DND-41 (cell line): Measurements from ENCODE around the gene ATP1A2.

ENCODE experiments used
- ATAC-seq: fragments of 200-7000 bp; cut with Tn5 transposase; 3 replicates; pipeline ENCODE4 v1.9.1; 2021; ENCODE audit warnings: low read depth; ENCODE audit not compliant: insufficient read depth
- DNase-seq: peaks from one replicate; pipeline ENCODE4 v3.0.0-alpha.2; 2020
- H2AFZ ChIP-seq: 2 replicates; pipeline ENCODE4 v1.6.0; 2012; ENCODE audit warnings: low read depth, low read length
- H3K27ac ChIP-seq: 2 replicates; pipeline ENCODE4 v1.5.1; 2012; ENCODE audit warnings: low read length, inconsistent platforms
- H3K27me3 ChIP-seq: fragments of 200-600 bp; sonication (generic); 2 replicates; pipeline ENCODE4 v1.6.0; 2012; ENCODE audit warnings: low read length, mild to moderate bottlenecking, inconsistent platforms; ENCODE audit not compliant: insufficient read depth, poor library complexity
- H3K36me3 ChIP-seq: 2 replicates; pipeline ENCODE4 v1.5.1; 2012; ENCODE audit warnings: low read length, inconsistent platforms; ENCODE audit not compliant: insufficient read depth
- H3K4me1 ChIP-seq: 2 replicates; pipeline ENCODE4 v1.5.1; 2012; ENCODE audit warnings: mild to moderate bottlenecking, low read length; ENCODE audit not compliant: insufficient read depth
- H3K4me2 ChIP-seq: 2 replicates; pipeline ENCODE4 v1.6.0; 2012; ENCODE audit warnings: mild to moderate bottlenecking, moderate library complexity, low read length, inconsistent platforms; ENCODE audit not compliant: insufficient read depth
- H3K4me3 ChIP-seq, 2 experiments: fragments of 200-600 bp in 1 of 2; shearing (Covaris generic) in 1 of 2; 2 replicates each; pipeline ENCODE4 v1.5.1; 2012 to 2016; ENCODE audit warnings: inconsistent platforms in 2 of 2, low read length in 2 of 2, mild to moderate bottlenecking in 2 of 2, low read depth in 1 of 2, moderate library complexity in 1 of 2
- H3K79me2 ChIP-seq: 2 replicates; pipeline ENCODE4 v1.6.0; 2012; ENCODE audit warnings: low read length, inconsistent platforms; ENCODE audit not compliant: insufficient read depth
- H3K9ac ChIP-seq: 2 replicates; pipeline ENCODE4 v1.6.0; 2012; ENCODE audit warnings: low read depth, mild to moderate bottlenecking, inconsistent platforms, low read length, moderate library complexity
- H3K9me3 ChIP-seq: 2 replicates; pipeline ENCODE4 v1.5.1; 2012; ENCODE audit warnings: low read length, moderate library complexity, mild to moderate bottlenecking, inconsistent platforms; ENCODE audit not compliant: insufficient read depth, severe bottlenecking
- H4K20me1 ChIP-seq: 2 replicates; pipeline ENCODE4 v1.6.0; 2012; ENCODE audit warnings: low read length; ENCODE audit not compliant: insufficient read depth
- EZH2 ChIP-seq: IDR thresholded peaks from 3 replicates; pipeline ENCODE4 v1.6.1; 2012; ENCODE audit warnings: borderline replicate concordance, low read depth, mild to moderate bottlenecking, moderate library complexity, low read length, inconsistent platforms; ENCODE audit not compliant: severe bottlenecking
- TF ChIP-seq, protein P1 (sequence below): IDR thresholded peaks from 2 replicates; pipeline ENCODE4 v1.5.1; 2012; ENCODE audit warnings: borderline replicate concordance, low read length, moderate library complexity, mild to moderate bottlenecking; ENCODE audit not compliant: poor library complexity, severe bottlenecking; ENCODE audit errors: extremely low read depth

Gene ATP1A2

DNA sequence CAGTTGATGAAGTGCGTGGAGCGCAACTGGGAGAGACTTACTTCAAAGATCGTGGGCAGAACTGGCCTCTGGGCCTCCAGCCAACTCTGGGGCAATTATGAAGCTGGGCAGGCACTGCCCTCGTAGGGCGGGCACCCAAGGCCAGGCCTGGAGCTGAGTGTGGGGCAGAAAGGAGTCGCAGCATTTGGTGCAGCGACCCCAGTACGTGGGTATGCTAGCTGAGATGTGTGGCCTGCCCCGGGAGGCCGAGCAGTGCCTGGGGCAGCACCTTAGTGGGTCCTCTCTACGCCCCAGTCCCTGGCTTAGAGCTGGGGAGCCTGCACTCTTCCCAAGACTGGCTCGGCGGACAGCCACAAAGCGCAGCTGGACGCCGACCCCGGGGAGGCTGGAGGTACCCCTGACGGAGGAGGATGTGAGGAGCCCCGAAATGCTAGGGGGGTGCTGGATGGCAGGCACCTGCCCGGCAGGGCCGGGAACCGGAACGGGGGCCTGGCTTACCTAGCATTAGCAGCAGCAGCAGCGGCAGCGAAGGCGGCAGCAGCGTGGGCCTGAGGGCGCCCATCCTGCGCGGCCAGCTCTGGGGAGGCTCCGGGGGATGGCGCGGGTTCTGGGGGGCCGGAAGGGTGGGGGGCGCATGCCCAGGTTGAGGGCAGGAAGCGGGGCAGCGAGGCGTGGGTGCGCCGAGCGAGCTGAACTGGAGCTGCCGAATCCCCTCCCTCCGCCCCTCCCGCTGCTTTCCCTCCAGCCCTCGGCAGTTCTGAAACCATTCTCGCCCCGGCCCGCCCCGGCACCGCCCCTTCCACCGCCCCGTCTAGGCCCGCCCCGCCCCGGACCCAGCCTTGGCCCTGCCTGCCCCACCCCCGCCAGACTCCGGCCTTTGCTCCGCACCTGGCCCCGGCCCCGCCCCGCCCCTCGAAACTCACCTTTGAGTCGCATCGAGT lies 17.4 kb upstream of the ATP1A2 start, which contains the start of gene IGSF8:
IGSF8 (minus strand) TSS at position 709 of the 941 bp plus-strand sequence; CDS start at position 562, 147 bp downstream.
- peaks cover 29% of the 10 kb centered on the region for H3K79me2 ChIP-seq
- H3K36me3 ChIP-seq, result peaks cover 23% of the 10 kb centered on the region
- peaks cover 42% of the 10 kb centered on the region for H3K4me1 ChIP-seq
- ATAC-seq (peak; percentile 76), DNase-seq (peak; percentile 93)
- H3K27me3 ChIP-seq, result no peaks in the 10 kb centered on the region
- no peaks in the 10 kb centered on the region for H3K9me3 ChIP-seq
- peak within 1 kb of the TSS; percentile 97 for H3K9ac ChIP-seq
- peak within 1 kb of the TSS; percentile 84 to 93 for H3K4me3 ChIP-seq
- H4K20me1 ChIP-seq, result peaks cover 33% of the 10 kb centered on the region; the same call in 1 of the 2 replicates
- H2AFZ ChIP-seq, result peak within 1 kb of the TSS; percentile 82
- H3K27ac ChIP-seq, result peak within 1 kb of the TSS; percentile 84
- TF ChIP-seq EZH2, result no peak
- TF ChIP-seq, protein P1, sequence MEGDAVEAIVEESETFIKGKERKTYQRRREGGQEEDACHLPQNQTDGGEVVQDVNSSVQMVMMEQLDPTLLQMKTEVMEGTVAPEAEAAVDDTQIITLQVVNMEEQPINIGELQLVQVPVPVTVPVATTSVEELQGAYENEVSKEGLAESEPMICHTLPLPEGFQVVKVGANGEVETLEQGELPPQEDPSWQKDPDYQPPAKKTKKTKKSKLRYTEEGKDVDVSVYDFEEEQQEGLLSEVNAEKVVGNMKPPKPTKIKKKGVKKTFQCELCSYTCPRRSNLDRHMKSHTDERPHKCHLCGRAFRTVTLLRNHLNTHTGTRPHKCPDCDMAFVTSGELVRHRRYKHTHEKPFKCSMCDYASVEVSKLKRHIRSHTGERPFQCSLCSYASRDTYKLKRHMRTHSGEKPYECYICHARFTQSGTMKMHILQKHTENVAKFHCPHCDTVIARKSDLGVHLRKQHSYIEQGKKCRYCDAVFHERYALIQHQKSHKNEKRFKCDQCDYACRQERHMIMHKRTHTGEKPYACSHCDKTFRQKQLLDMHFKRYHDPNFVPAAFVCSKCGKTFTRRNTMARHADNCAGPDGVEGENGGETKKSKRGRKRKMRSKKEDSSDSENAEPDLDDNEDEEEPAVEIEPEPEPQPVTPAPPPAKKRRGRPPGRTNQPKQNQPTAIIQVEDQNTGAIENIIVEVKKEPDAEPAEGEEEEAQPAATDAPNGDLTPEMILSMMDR, result no peak
- peak within 1 kb of the TSS; percentile 96 for H3K4me2 ChIP-seq

DNA sequence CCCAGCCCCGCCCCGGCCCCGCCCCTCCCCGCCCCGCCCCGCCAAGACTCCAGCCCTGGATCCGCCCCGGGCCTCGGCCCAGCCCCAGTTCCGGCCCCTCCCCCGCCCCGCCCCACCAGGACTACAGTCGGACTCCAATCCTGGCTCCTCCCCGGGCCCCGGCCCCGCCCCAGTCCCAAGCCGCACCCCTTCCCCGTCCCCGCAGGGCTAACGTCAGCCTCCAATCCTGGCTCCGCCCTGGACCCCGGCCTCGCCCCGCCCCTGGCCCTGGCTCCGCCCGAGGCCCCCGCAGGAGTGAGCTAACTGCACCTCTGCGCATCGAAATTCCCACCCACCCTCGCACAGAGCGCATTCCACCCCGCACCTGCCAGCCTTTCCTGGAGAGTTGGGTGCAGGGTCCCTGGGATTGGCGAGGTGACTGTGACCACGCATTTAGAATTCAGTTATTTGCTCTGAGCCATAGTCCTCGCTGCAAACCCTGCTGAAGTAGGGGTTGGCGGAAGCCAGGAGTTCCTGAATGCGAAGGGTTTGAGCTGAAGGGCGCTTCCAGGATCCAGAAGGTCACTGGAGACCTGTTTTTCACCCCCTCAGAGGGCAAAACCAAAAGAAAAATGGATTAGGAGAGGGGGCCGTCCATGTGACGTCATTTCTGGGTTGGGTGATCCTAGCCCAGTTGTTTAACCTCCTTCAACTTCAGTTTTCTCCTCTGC lies 16.6 kb upstream of the ATP1A2 start:
- H3K4me3 ChIP-seq, result peak overlapping the region; percentile 9 to 55; a peak in 2 of 4 replicates
- H3K27me3 ChIP-seq, result no peaks in the 10 kb centered on the region
- peak overlapping the region; percentile 79 for H3K4me2 ChIP-seq
- H4K20me1 ChIP-seq, result peaks cover 29% of the 10 kb centered on the region; the same call in 1 of the 2 replicates
- peak overlapping the region; percentile 82 for H2AFZ ChIP-seq
- H3K9ac ChIP-seq, result peak overlapping the region; percentile 45
- peaks cover 15% of the 10 kb centered on the region for H3K36me3 ChIP-seq
- DNase-seq (peak; percentile 97), ATAC-seq (peak; percentile 81)
- H3K9me3 ChIP-seq, result no peaks in the 10 kb centered on the region
- peaks cover 29% of the 10 kb centered on the region for H3K79me2 ChIP-seq
- H3K27ac ChIP-seq, result peak overlapping the region; percentile 59; the same call in 1 of the 2 replicates
- TF ChIP-seq EZH2, result no peak
- TF ChIP-seq, protein P1, result peak; percentile 3
- H3K4me1 ChIP-seq, result peaks cover 42% of the 10 kb centered on the region

DNA sequence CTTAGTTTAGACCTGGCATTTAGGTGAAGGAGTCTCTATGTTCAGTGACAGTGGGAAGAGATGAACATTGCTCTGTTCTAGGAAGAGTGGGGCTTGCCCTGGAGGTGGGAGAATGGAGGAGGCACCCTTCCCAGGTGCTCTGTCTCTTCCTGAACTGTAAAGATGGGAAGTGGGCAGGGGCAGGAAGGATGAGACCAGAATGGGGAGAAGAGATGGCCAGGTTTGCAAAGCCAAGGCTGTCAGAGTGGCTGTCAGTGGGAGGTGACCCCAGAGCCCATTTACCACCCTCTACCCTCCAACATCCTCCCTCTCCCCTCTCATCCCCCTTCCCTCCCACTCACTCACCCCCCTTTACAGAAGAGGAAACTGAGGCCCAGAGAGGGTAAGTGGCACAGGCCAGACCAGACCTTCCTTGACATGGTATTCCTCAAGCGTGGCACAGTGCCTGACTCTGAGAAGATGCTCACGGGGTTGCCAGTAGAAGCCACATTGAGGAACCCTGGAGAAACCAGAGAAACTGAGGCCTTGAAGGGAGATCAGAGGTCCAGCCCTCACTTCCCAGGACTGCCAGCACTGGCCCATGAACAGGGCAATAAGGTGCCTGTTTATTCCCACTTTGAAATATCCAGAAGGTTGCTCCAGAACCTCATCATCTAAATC lies 15.7 kb upstream of the ATP1A2 start:
- no peak overlapping the region for H3K27ac ChIP-seq
- H2AFZ ChIP-seq, result peak overlapping the region; percentile 82; the same call in 1 of the 2 replicates
- H3K4me1 ChIP-seq, result peaks cover 42% of the 10 kb centered on the region

More for the DNA sequence above, 15.7 kb upstream of the ATP1A2 start:
- no peak for TF ChIP-seq EZH2
- no peak for ATAC-seq
- no peaks in the 10 kb centered on the region for H3K9me3 ChIP-seq
- H3K4me2 ChIP-seq, result no peak overlapping the region; the same call in 1 of the 2 replicates
- no peak for DNase-seq
- peaks cover 27% of the 10 kb centered on the region; the same call in 1 of the 2 replicates for H4K20me1 ChIP-seq
- H3K36me3 ChIP-seq, result peaks cover 7% of the 10 kb centered on the region
- H3K9ac ChIP-seq, result no peak overlapping the region
- H3K4me3 ChIP-seq, result no peak overlapping the region
- H3K27me3 ChIP-seq, result no peaks in the 10 kb centered on the region
- H3K79me2 ChIP-seq, result peaks cover 29% of the 10 kb centered on the region
